Upper lobe of left lung (tissue), 6 donors: ENCODE results near the gene CACNB4. TPM values are rescaled to one million over a fixed set of nuclear protein-coding genes. Genes with fewer than 3 reads are reported as not detected.

Experiments
- ATAC-seq, 2 donors: fragments of 200-7000 bp; cut with Tn5 transposase; one replicate each; pipeline ENCODE4 v1.9.1; 2022; ENCODE audit warnings: mild to moderate bottlenecking in 2 of 2, moderate library complexity in 2 of 2; ENCODE audit not compliant: low FRiP score in 2 of 2
- DNase-seq, 2 donors: peaks; one replicate each; pipeline ENCODE4 v3.0.0-alpha.2; 2019 to 2020
- H3K27ac ChIP-seq, 4 donors: fragments of 200-600 bp; sonication (generic); one replicate each; pipeline ENCODE4 v1.5.1; 2016 to 2019
- H3K27me3 ChIP-seq, 4 donors: fragments of 200-600 bp; sonication (generic); one replicate each; pipeline ENCODE4 v1.5.1; 2017 to 2019
- H3K36me3 ChIP-seq, 4 donors: fragments of 200-600 bp; sonication (generic); one replicate each; pipeline ENCODE4 v1.5.1; 2016 to 2019
- H3K4me1 ChIP-seq, 4 donors: fragments of 200-600 bp; sonication (generic); one replicate each; pipeline ENCODE4 v1.5.1; 2018 to 2019
- H3K4me3 ChIP-seq, 4 donors: fragments of 200-600 bp; sonication (generic); one replicate each; pipeline ENCODE4 v1.5.1; 2017 to 2019; ENCODE audit warnings: mild to moderate bottlenecking in 2 of 4, moderate library complexity in 1 of 4
- H3K9me3 ChIP-seq, 4 donors: fragments of 200-600 bp; sonication (generic); one replicate each; pipeline ENCODE4 v1.5.1; 2018 to 2019
- CTCF ChIP-seq, 6 experiments: fragments of 450-650 bp in 4 of 6; fragments of 200-600 bp in 2 of 6; sonication (generic) in 2 of 6; IDR thresholded peaks; one replicate each; pipeline ENCODE4 v1.5.1; 2016 to 2019; ENCODE audit warnings: antibody characterized with exemption in 6 of 6
- EP300 ChIP-seq, 4 donors: sonication (generic); formaldehyde crosslinking; IDR thresholded peaks; one replicate each; pipeline ENCODE4 v1.5.1; 2017; ENCODE audit warnings: antibody characterized with exemption in 4 of 4, control low read depth in 2 of 4
- POLR2A ChIP-seq, 4 donors: fragments of 450-650 bp; IDR thresholded peaks; one replicate each; pipeline ENCODE4 v1.5.1; 2016 to 2017; ENCODE audit warnings: antibody characterized with exemption in 4 of 4, mild to moderate bottlenecking in 2 of 4
- POLR2AphosphoS5 ChIP-seq, 2 donors: sonication (generic); formaldehyde crosslinking; IDR thresholded peaks; one replicate each; pipeline ENCODE4 v1.5.1; 2017; ENCODE audit warnings: antibody characterized with exemption in 2 of 2
- WGBS, 2 donors: methylation state at CpG; one replicate each; pipeline ENCODE4 v1.1.5; 2017 to 2018; 5-methylcytosine and 5-hydroxymethylcytosine counted together
- total RNA-seq, 6 donors: library from RNA; depleted of rRNA in 4 of 6; stranded (reverse); fragments of >200 nt in 4 of 6; gene quantifications; one replicate each; pipeline versions ENCODE4 v1.1.0 to v1.2.1, GENCODE V29; 2016 to 2021
- donor health status: DM: no; HTN: no; CAD: no; lungs with moderate emphysema.
- donor health status: DM: no; HTN: yes; CAD: no; lungs with severe emphysema.

Gene CACNB4
- total RNA-seq, 6 donors from 2014 or later = 7.7 to 21.0 (median 12.8) TPM

GRCh38 chr2:151882786-151883445 lies 215.9 kb downstream of the CACNB4 start:
- H3K9me3 ChIP-seq = no peaks in the 10 kb centered on the region
- ATAC-seq (no peak), DNase-seq (no peak)
- H3K4me1 ChIP-seq = peaks cover 0 to 12% (median 4%) of the 10 kb centered on the region in 4 donors
- no peak overlapping the region for H3K4me3 ChIP-seq
- WGBS, 2 donors = 87 to 94% methylated on average over 10 of the region's 10 CpGs
- no peak for TF ChIP-seq POLR2A (IDR thresholded peaks at IDR 0.05)
- no peak for TF ChIP-seq POLR2AphosphoS5 (IDR thresholded peaks at IDR 0.05)
- no peak for TF ChIP-seq EP300 (IDR thresholded peaks at IDR 0.05)
- TF ChIP-seq CTCF (IDR thresholded peaks at IDR 0.05) = no peak
- H3K36me3 ChIP-seq = no peaks in the 10 kb centered on the region
- no peaks in the 10 kb centered on the region for H3K27me3 ChIP-seq
- no peak overlapping the region for H3K27ac ChIP-seq

GRCh38 chr2:151881342-151881741 lies 217.5 kb downstream of the CACNB4 start:
- Histone ChIP-seq H3K9me3 (no peaks in the 10 kb centered on the region), H3K36me3 (no peaks in the 10 kb centered on the region), H3K4me3 (no peak overlapping the region), H3K4me1 (peaks cover 0 to 7% (median 3%) of the 10 kb centered on the region in 4 donors), H3K27ac (no peak overlapping the region), H3K27me3 (no peaks in the 10 kb centered on the region)
- DNase-seq = no peak
- ATAC-seq = no peak
- WGBS, 2 donors = 70 to 77% methylated on average over 7 of the region's 7 CpGs
- no peak for TF ChIP-seq CTCF (IDR thresholded peaks at IDR 0.05)
- no peak for TF ChIP-seq POLR2A (IDR thresholded peaks at IDR 0.05)
- no peak for TF ChIP-seq EP300 (IDR thresholded peaks at IDR 0.05)

DNA sequence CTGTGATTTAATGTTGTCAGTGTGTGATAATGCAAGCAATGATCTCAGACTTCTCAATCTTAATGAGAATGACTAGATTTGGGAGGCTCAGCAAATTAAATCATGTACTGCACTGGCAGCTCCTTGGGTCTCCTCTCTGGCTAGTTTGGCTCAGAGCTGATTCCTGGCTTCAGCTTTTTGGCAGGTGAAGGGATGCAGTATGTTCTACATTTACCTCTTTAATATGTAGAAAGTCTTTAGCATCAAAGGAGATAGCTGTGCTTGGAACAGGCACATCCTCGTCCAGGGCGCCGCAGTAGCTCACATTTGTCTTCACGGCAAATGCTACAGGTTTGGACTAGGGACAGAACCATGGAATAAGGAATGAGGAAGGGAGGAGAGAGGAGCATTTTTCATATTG lies 218.3 kb downstream of the CACNB4 start:
- no peak overlapping the region for H3K27ac ChIP-seq
- no peak for TF ChIP-seq POLR2AphosphoS5 (IDR thresholded peaks at IDR 0.05)
- no peak for TF ChIP-seq POLR2A (IDR thresholded peaks at IDR 0.05)
- no peak for TF ChIP-seq CTCF (IDR thresholded peaks at IDR 0.05)
- TF ChIP-seq EP300 (IDR thresholded peaks at IDR 0.05) = no peak
- no peaks in the 10 kb centered on the region for H3K36me3 ChIP-seq
- no peaks in the 10 kb centered on the region for H3K27me3 ChIP-seq
- H3K9me3 ChIP-seq = no peaks in the 10 kb centered on the region
- no peak overlapping the region for H3K4me3 ChIP-seq
- WGBS, 2 donors = 96 to 99% methylated on average over 4 of the region's 4 CpGs
- ATAC-seq = no peak
- no peak for DNase-seq
- H3K4me1 ChIP-seq = peaks cover 0 to 7% (median 3%) of the 10 kb centered on the region in 4 donors

GRCh38 chr2:151878655-151879563 lies 219.9 kb downstream of the CACNB4 start:
- peak in 1 of 2 donors; percentile 40 for DNase-seq
- Histone ChIP-seq H3K36me3 (no peaks in the 10 kb centered on the region), H3K27ac (no peak overlapping the region), H3K4me1 (peaks cover 0 to 7% (median 3%) of the 10 kb centered on the region in 4 donors), H3K9me3 (no peaks in the 10 kb centered on the region), H3K27me3 (no peaks in the 10 kb centered on the region), H3K4me3 (no peak overlapping the region)
- WGBS, 2 donors = 62 to 76% methylated on average over 2 of the region's 2 CpGs
- peak; percentile 53 to 72 for ATAC-seq
- TF ChIP-seq POLR2AphosphoS5 (IDR thresholded peaks at IDR 0.05) (no peak), EP300 (IDR thresholded peaks at IDR 0.05) (peak in 1 of 4 donors; percentile 42), POLR2A (IDR thresholded peaks at IDR 0.05) (no peak), CTCF (IDR thresholded peaks at IDR 0.05) (no peak)
